DMS53 treated with DMSO at 0.1 percent for 48 hours (cell line): ENCODE data around the gene CLASP1.

Source experiments
- DNase-seq: peaks from one replicate; lab custom pipeline; 2025; ENCODE audit not compliant: unreplicated experiment; lab: John Stamatoyannopoulos, UW

The CLASP1 gene

DNA sequence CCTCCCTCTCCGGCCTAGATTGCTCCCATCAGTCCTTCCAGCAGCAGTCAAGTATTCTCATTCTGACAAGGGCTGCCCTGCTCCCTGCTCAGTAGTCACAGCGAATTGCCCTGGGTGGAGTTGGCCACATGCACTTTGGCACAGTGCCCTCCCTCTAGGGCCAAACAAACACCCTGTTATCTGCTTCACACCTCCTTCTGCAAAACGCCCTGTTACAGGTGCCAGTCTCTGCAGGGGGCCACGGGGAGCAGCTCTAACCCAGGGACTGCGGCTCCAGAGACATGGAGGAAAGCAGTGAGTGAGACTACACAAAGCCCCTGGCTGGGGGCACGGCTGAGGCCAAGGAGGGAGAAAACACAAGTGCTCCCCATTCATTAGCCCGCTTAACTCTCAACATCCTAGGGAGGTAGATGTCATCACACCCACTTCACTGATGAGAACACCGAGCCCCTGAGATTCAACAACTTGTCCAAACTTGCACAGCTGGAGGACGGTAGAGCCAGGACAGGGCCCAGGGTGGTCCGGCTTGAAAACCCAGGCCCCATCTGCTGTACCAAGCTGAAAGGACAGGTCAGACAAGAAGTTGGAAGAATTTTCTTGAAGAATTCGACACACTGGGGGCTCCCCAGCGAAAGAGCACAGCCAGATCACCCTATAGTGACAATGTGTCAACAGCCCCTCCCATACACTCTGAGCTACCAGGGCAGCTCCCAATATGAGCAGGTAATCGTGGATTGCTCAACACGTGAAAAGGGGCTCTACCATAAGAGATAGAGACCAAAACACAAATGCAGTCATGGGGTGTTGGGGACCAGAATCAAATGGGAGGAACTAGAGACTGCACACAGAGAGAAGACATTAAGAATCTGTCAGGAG is 355.6 kb downstream of the CLASP1 start:
- no peak for DNase-seq

DNA sequence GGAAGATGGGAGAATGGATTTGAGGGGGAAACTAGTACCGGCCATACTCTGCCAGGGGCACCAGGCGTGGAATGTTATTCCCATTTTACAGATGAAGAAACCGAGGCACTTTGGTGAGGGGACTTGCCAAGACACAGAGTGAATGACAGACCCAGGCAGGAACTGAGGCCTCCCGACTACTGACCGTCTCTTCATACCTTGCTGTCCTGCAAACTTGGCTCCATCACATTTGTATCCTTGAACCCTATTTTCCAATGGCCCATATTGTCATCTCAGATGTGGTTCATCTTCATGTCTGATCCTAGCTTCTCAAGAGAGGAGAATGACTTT is 358.0 kb downstream of the CLASP1 start:
- no peak for DNase-seq

DNA sequence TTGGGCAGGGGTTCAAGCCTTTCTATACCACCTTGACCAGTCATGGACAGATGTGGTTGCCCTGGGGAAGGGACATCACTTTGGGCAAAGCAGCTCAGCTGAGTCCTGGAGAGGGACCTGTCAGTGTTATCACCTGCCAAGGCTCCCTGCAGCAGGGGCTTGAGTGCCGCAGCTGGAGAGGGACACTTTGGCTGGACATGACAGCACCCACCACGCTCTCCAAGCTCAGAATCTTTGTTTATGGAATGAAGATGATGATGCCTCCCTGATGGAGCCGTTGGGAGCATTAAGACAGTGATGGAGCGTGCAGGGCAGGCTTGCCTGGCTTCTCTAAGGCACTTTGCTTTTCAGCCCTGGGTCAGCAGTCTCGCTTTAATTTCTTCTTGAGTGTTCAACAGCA is 360.0 kb downstream of the CLASP1 start:
- DNase-seq: no peak

DNA sequence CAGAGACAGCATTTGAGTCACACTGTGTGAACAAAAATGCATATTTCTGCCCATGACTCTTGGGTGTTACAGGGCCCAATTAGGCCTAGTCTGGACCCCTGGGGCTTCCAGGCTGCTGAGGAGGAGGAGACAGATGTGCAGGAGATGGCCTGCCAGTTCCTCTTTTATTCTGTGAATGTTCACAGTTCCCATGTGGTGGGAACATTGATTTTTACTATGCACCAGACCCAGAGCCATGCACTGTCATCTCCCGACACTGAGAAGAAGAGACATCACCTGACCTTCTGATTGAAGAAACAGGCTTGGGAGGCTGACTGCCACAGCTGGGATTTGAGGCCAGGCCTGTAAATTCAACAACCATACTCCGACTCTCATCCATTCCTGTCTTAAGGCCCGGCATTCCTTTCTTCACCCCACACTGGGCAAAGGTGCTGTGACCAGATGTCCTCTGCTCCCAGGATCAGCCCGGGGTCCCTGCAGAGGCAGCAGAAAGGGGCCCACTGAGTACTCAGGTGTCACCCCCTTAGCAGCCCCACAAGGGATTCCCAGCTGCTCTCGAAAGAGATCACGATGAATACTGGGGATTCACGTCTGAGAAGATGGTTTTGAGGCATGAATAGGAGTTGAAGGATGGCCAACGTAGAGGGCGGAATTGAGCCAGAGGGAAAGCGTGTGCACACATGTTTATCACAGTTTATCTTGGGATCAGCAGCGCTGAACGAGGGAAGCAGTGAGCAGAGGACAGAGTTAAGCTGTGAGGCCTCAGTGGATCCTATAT is 360.6 kb downstream of the CLASP1 start:
- DNase-seq: no peak

DNA sequence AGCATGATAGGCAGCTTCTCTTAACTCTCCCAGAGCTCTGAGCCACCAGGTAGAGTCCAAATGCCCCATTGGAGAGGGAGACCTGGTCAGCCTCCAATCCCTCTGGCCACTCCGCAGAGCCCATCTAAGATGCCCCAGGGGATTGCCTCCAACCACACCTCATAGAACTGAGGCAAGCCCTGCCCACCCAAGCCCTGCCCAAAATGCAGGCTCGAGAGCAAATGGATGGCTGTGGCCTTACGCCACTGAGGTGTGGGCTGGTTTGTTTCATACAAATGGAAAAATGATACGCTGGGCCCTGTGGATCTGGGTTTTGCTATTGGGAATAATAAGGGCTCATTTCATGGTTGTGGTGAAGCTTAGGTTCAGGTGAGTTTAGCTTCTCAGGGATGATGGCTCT is 361.3 kb downstream of the CLASP1 start:
- DNase-seq: no peak
